Chondrocyte (in vitro differentiated cells): ENCODE measurements around the gene FGF12. TPM values are rescaled to one million over a fixed set of nuclear protein-coding genes. Genes with fewer than 3 reads are reported as not detected.

ENCODE experiments used
- DNase-seq: peaks from one replicate; pipeline ENCODE4 v3.0.0; 2021; ENCODE audit warnings: mixed read lengths, low spot score
- H3K27ac Mint-ChIP-seq: one replicate; pipeline ENCODE4 v1.8.0; 2021; ENCODE audit warnings: mild to moderate bottlenecking, moderate library complexity, mixed read lengths; ENCODE audit not compliant: unreplicated experiment
- H3K27me3 Mint-ChIP-seq: 2 replicates; pipeline ENCODE4 v1.8.0; 2021; ENCODE audit warnings: low read depth, mixed read lengths
- H3K36me3 Mint-ChIP-seq: 2 replicates; pipeline ENCODE4 v1.8.0; 2021; ENCODE audit warnings: low read depth, mixed read lengths
- H3K4me1 Mint-ChIP-seq: 2 replicates; pipeline ENCODE4 v1.8.0; 2021; ENCODE audit warnings: low read depth, mild to moderate bottlenecking, mixed read lengths
- H3K4me3 Mint-ChIP-seq: one replicate; pipeline ENCODE4 v1.8.0; 2021; ENCODE audit warnings: mild to moderate bottlenecking, moderate library complexity, mixed read lengths; ENCODE audit not compliant: unreplicated experiment
- H3K9me3 Mint-ChIP-seq: 2 replicates; pipeline ENCODE4 v1.8.0; 2021; ENCODE audit warnings: low read depth, mixed read lengths
- total RNA-seq: library from RNA; stranded (reverse); gene quantifications from 3 replicates; pipeline ENCODE4 v1.2.1, GENCODE V29; 2021
- TF ChIP-seq, protein P1 (sequence below): fragments of 200-600 bp; sonication (generic); IDR thresholded peaks from 2 replicates; pipeline ENCODE4 v1.5.0; 2021; ENCODE audit warnings: antibody characterized with exemption, mild to moderate bottlenecking, moderate library complexity

FGF12 gene
- total RNA-seq, 1 donor from 2014 or later: 0.15 TPM

- peaks cover 65% of the 10 kb centered on the region for H3K27me3 Mint-ChIP-seq
- TF ChIP-seq, protein P1, sequence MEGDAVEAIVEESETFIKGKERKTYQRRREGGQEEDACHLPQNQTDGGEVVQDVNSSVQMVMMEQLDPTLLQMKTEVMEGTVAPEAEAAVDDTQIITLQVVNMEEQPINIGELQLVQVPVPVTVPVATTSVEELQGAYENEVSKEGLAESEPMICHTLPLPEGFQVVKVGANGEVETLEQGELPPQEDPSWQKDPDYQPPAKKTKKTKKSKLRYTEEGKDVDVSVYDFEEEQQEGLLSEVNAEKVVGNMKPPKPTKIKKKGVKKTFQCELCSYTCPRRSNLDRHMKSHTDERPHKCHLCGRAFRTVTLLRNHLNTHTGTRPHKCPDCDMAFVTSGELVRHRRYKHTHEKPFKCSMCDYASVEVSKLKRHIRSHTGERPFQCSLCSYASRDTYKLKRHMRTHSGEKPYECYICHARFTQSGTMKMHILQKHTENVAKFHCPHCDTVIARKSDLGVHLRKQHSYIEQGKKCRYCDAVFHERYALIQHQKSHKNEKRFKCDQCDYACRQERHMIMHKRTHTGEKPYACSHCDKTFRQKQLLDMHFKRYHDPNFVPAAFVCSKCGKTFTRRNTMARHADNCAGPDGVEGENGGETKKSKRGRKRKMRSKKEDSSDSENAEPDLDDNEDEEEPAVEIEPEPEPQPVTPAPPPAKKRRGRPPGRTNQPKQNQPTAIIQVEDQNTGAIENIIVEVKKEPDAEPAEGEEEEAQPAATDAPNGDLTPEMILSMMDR: no peak
- H3K27ac Mint-ChIP-seq: no peak overlapping the region
- peaks cover under 1% of the 10 kb centered on the region for H3K9me3 Mint-ChIP-seq
- DNase-seq: peak; percentile 85
- H3K36me3 Mint-ChIP-seq: no peaks in the 10 kb centered on the region
- H3K4me1 Mint-ChIP-seq: peaks cover 13% of the 10 kb centered on the region
- H3K4me3 Mint-ChIP-seq: peak overlapping the region; percentile 70
Observed at GRCh38 chr3:192408007-192408646, 319.2 kb downstream of the FGF12 start.

DNA sequence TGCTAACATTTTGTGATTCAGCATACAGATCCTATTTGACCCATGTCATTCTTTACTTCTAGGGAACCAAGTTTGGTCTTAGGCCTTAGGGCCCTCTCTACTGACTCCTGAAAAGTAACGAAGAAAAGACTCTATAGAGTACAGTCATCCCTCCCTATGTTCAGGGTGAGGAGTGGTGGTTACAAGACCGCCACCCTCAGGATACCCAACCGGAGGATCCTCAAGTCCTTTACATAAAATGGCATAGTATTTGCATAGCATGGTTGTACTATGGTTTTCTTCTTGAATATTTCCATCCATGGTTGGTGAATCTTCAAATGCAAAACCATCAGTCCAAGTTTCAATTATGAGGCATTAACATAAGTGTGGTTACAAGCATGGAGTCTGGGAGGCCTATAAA, 327.6 kb downstream of the FGF12 start:
- H3K27me3 Mint-ChIP-seq: peaks cover 24% of the 10 kb centered on the region

GRCh38 chr3:192397012-192397411, 330.3 kb downstream of the FGF12 start:
- peaks cover 15% of the 10 kb centered on the region for H3K27me3 Mint-ChIP-seq
- no peak overlapping the region for H3K4me3 Mint-ChIP-seq
- H3K9me3 Mint-ChIP-seq: peaks cover 2% of the 10 kb centered on the region
- H3K36me3 Mint-ChIP-seq: no peaks in the 10 kb centered on the region
- no peak for DNase-seq
- H3K27ac Mint-ChIP-seq: no peak overlapping the region
- TF ChIP-seq, protein P1: no peak
- H3K4me1 Mint-ChIP-seq: no peaks in the 10 kb centered on the region

More for the DNA sequence above, 327.6 kb downstream of the FGF12 start:
- Mint-ChIP-seq H3K4me1 (no peaks in the 10 kb centered on the region), H3K36me3 (no peaks in the 10 kb centered on the region), H3K9me3 (peaks cover 2% of the 10 kb centered on the region), H3K27ac (no peak overlapping the region), H3K4me3 (no peak overlapping the region)
- TF ChIP-seq, protein P1: no peak
- DNase-seq: no peak

GRCh38 chr3:192395506-192395905, 331.8 kb downstream of the FGF12 start:
- no peaks in the 10 kb centered on the region for H3K4me1 Mint-ChIP-seq
- H3K36me3 Mint-ChIP-seq: no peaks in the 10 kb centered on the region
- H3K4me3 Mint-ChIP-seq: no peak overlapping the region
- DNase-seq: no peak
- TF ChIP-seq, protein P1: no peak
- peaks cover 2% of the 10 kb centered on the region for H3K9me3 Mint-ChIP-seq
- H3K27me3 Mint-ChIP-seq: peaks cover 12% of the 10 kb centered on the region
- no peak overlapping the region for H3K27ac Mint-ChIP-seq

DNA sequence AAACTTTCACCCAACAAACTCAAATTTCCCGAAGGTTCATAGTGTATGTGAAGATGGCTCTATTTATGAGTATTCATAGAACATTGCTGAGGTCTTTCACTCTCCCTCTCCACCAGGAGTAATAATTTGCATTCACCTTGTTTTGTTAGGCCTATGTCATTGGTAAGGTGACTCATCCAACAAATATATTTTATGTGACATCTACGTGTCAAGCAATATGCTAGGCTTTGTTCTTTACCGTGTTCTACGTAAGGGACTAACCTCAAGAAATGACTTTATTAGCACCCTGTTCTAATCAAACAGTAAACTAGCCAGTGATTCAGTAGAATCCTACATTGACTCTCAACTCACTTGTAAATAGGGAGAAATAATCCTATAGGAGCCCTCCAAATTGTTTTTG, 334.4 kb downstream of the FGF12 start:
- DNase-seq: no peak
- H3K9me3 Mint-ChIP-seq: no peaks in the 10 kb centered on the region
- no peaks in the 10 kb centered on the region for H3K36me3 Mint-ChIP-seq
- TF ChIP-seq, protein P1: no peak
- peaks cover 14% of the 10 kb centered on the region for H3K27me3 Mint-ChIP-seq
- no peaks in the 10 kb centered on the region for H3K4me1 Mint-ChIP-seq
- no peak overlapping the region for H3K27ac Mint-ChIP-seq
- no peak overlapping the region for H3K4me3 Mint-ChIP-seq
